Mucosa of descending colon (tissue), 3 donors: ENCODE measurements around the gene PRMT5. TPM values are rescaled to one million over a fixed set of nuclear protein-coding genes. Genes with fewer than 3 reads are reported as not detected.

Experiments used
- ATAC-seq: fragments of 200-7000 bp; cut with Tn5 transposase; one replicate; pipeline ENCODE4 v1.9.1; 2020; ENCODE audit warnings: mild to moderate bottlenecking, moderate library complexity
- DNase-seq, 3 donors: peaks; one replicate each; pipeline ENCODE4 v3.0.0-alpha.2; 2020
- H3K36me3 ChIP-seq: fragments of 200-600 bp; one replicate; pipeline ENCODE4 v1.8.0; 2021; ENCODE audit warnings: low read depth, mild to moderate bottlenecking
- H3K4me1 ChIP-seq: fragments of 200-600 bp; one replicate; pipeline ENCODE4 v1.8.0; 2021; ENCODE audit warnings: low read depth, mild to moderate bottlenecking
- H3K4me3 ChIP-seq: fragments of 200-600 bp; one replicate; pipeline ENCODE4 v1.8.0; 2021; ENCODE audit warnings: mild to moderate bottlenecking
- H3K9me3 ChIP-seq: fragments of 200-600 bp; one replicate; pipeline ENCODE4 v1.8.0; 2021; ENCODE audit warnings: mild to moderate bottlenecking
- CTCF ChIP-seq: fragments of 200-600 bp; IDR thresholded peaks from one replicate; pipeline ENCODE4 v1.8.0; 2022; ENCODE audit warnings: antibody characterized with exemption, mild to moderate bottlenecking
- intact Hi-C, 2 donors: fragments of 100-400 bp; cut with DNase I in 1 of 2; cut with micrococcal nuclease in 1 of 2; formaldehyde crosslinking; loops; one replicate each; pipeline versions ENCODE4 v1.11.0 to v1.11.1; 2022; cut with DNase I, micrococcal nuclease
- total RNA-seq, 3 donors: library from RNA; stranded (reverse); fragmentation: NEBNext Ultra II Directional in 2 of 3; extraction: Animal tissue kit (Norgen Biotek cat#: 25700) in 2 of 3; gene quantifications; one replicate each; pipeline versions ENCODE4 v1.2.1 to v1.2.4, GENCODE V29; 2021 to 2023
- donor health status: DM: no; HTN: no; CAD: no; lungs with moderate emphysema.
- donor health status: DM: no; HTN: no; CAD: no.
- donor health status: DM: no; HTN: yes; CAD: no.

PRMT5 gene
- total RNA-seq, 3 donors from 2014 or later: 47.7 to 55.1 (median 50.2) TPM

- ATAC-seq: no peak
- intact Hi-C loops: no loop called here
Observed at GRCh38 chr14:22925513-22925912, 3.7 kb downstream of the PRMT5 start.

GRCh38 chr14:22923746-22924145, 5.4 kb downstream of the PRMT5 start:
- Histone ChIP-seq H3K4me1 (peaks cover 27% of the 10 kb centered on the region), H3K4me3 (no peak overlapping the region), H3K9me3 (no peaks in the 10 kb centered on the region), H3K36me3 (no peaks in the 10 kb centered on the region)
- ATAC-seq (no peak), DNase-seq (no peak)
- no peak for TF ChIP-seq CTCF
- intact Hi-C loops: no loop called here

More at GRCh38 chr14:22925513-22925912, 3.7 kb downstream of the PRMT5 start:
- Histone ChIP-seq H3K4me1 (peaks cover 20% of the 10 kb centered on the region), H3K9me3 (no peaks in the 10 kb centered on the region), H3K4me3 (no peak overlapping the region), H3K36me3 (no peaks in the 10 kb centered on the region)
- no peak for TF ChIP-seq CTCF
- no peak for DNase-seq

- H3K4me1 ChIP-seq: peaks cover 25% of the 10 kb centered on the region
- no peak for ATAC-seq
- no peak for DNase-seq
- TF ChIP-seq CTCF: no peak
- intact Hi-C loops: no loop called here
- no peaks in the 10 kb centered on the region for H3K9me3 ChIP-seq
- H3K4me3 ChIP-seq: no peak overlapping the region
- no peaks in the 10 kb centered on the region for H3K36me3 ChIP-seq
Observed at GRCh38 chr14:22922294-22922693, 6.9 kb downstream of the PRMT5 start.

- intact Hi-C loops: no loop called here
- H3K36me3 ChIP-seq: no peaks in the 10 kb centered on the region
- ATAC-seq: no peak
- peaks cover 33% of the 10 kb centered on the region for H3K4me1 ChIP-seq
- no peak for TF ChIP-seq CTCF
- H3K9me3 ChIP-seq: no peaks in the 10 kb centered on the region
- DNase-seq: no peak
- H3K4me3 ChIP-seq: no peak overlapping the region
Observed at GRCh38 chr14:22920697-22921096, 8.5 kb downstream of the PRMT5 start.

- no peak for TF ChIP-seq CTCF
- DNase-seq: no peak
- H3K9me3 ChIP-seq: no peaks in the 10 kb centered on the region
- H3K4me1 ChIP-seq: peaks cover 32% of the 10 kb centered on the region
- intact Hi-C loops: no loop called here
- no peak overlapping the region for H3K4me3 ChIP-seq
- no peak for ATAC-seq
- H3K36me3 ChIP-seq: no peaks in the 10 kb centered on the region
Observed at GRCh38 chr14:22919601-22919921, 9.6 kb downstream of the PRMT5 start.
